Astrocyte of the spinal cord (primary cell): ENCODE results near the gene SPATA21.

Experiments
- DNase-seq: peaks from one replicate; pipeline ENCODE4 v3.0.0; 2011; ENCODE audit warnings: low read depth, low spot score
- H3K4me3 ChIP-seq: 2 replicates; pipeline ENCODE4 v1.5.1; 2011; ENCODE audit warnings: low read depth, mild to moderate bottlenecking, low read length, moderate library complexity
- CTCF ChIP-seq: IDR thresholded peaks from 2 replicates; pipeline ENCODE4 v1.5.1; 2012; ENCODE audit warnings: low read depth, mild to moderate bottlenecking, low read length, inconsistent platforms
- in situ Hi-C: cut with HindIII; loops from 2 replicates; pipeline ENCODE4 v1.10.0; 2017; ENCODE audit warnings: low sequenced_read_pairs

The SPATA21 gene

GRCh38 chr1:16474166-16474800 is 37.1 kb upstream of the SPATA21 start:
- in situ Hi-C loops: no loop called here
- H3K4me3 ChIP-seq: no peak overlapping the region
- no peak for TF ChIP-seq CTCF
- no peak for DNase-seq

- DNase-seq: no peak
- in situ Hi-C loops: no loop called here
- no peak for TF ChIP-seq CTCF
- no peak overlapping the region for H3K4me3 ChIP-seq
Observed at GRCh38 chr1:16468558-16468957, 31.3 kb upstream of the SPATA21 start.

GRCh38 chr1:16464917-16465625 is 27.8 kb upstream of the SPATA21 start:
- H3K4me3 ChIP-seq: no peak overlapping the region
- DNase-seq: no peak
- in situ Hi-C loops: no loop called here
- no peak for TF ChIP-seq CTCF

DNA sequence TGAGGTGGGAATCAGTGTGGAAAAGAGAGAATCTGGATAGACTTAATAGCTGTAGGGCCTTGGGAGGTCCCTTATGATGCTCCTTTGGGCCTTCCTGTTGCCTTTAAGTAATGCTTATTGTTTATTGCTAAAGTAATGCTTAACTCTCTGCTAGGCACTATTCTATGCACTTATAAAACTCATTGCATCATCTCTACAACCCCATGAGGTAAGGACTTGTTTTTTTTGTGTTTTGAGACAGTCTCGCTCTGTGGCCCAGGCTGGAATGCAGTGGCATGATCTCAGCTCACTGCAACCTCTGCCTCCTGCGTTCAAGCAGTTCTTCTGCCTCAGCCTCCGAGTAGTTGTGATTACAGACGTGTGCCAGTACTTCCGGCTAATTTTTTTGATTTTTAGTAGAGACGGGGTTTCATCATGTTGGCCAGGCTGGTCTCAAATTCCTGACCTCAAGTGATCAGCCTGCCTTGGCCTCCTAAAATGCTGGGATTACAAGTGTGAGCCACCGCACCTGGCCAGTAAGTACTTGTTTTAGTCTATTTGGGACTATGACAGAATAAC is 25.6 kb upstream of the SPATA21 start:
- TF ChIP-seq CTCF: no peak
- DNase-seq: no peak
- in situ Hi-C loops: no loop called here
- no peak overlapping the region for H3K4me3 ChIP-seq

DNA sequence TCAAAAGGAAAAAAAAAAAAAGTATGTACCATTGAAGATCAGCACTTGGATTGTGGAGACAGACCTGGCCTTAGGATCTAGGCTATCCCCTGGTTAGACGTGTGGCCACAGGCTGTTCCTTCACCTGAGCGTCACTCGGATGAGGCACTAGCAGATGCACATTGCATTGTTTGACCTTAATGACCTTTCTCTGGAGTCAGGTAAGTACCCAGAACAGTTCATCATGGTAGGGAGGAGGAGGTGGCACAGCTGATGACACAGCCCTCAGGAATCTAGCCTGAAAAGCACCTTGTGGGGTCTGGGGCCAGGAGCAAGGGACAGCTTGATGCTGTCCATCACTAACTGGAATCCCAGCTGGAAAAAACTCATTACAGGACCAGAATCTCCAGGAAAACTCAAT is 24.5 kb upstream of the SPATA21 start:
- in situ Hi-C loops: no loop called here
- no peak for TF ChIP-seq CTCF
- no peak for DNase-seq
- H3K4me3 ChIP-seq: no peak overlapping the region

DNA sequence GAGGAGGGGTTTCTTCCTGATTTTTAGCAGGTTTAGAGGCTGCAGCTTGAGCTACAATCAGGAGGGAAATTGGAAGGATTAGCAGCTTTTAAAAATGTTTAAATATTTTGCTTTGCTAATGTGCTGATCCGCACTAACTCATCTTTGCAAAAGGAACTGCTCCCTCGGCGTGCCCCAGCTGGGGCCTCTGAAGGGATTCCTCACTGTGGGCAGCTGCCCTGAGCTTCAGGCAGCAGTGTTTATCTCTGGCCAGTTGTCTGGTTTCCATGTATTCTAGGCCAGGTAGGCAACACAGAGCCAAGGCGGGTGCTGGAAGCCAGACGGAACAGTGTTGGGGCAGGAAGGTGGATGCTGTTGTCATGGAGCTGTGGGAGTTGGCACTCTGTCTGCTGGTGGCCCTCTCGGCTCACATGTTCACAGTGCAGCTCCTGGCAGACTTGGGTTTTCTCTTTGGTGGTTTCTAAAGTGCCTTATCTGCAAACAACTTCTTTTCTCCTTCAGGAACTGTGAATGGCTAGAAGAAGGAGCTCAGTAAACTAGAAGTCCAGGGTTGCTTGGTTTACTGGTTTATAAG is 22.2 kb upstream of the SPATA21 start:
- in situ Hi-C loops: no loop called here
- TF ChIP-seq CTCF: no peak
- DNase-seq: no peak
- H3K4me3 ChIP-seq: no peak overlapping the region
